ENCODE results near the gene MYO1G.
A peak's percentile ranks its signal among the peaks of the same experiment; 100 is the strongest.

MYO1G gene

DNA sequence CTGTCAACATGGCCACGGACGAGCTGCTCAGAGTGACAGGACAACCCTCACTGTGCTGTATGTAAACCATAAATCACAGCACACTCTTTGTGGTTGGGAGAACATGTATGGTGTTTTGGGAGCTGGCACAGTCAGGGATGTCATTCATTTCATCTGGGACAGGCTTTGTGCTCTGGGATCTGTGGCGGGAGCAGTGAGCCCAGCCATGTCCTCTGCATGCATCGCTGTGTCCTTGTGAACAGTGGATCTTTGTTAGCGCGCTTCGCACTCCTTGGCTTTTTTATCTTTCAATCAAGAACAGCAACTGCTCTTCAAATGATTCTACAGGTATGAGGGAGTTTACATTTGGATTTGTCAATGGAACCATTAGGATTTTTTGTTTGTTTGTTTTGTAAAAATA is 28.3 kb upstream of the MYO1G start:
- no peak overlapping the region for H3K27ac ChIP-seq (ENCODE audit: low read length)
- H3K79me2 ChIP-seq (ENCODE audit: insufficient read depth, low read length) = peaks cover 91% of the 10 kb centered on the region

DNA sequence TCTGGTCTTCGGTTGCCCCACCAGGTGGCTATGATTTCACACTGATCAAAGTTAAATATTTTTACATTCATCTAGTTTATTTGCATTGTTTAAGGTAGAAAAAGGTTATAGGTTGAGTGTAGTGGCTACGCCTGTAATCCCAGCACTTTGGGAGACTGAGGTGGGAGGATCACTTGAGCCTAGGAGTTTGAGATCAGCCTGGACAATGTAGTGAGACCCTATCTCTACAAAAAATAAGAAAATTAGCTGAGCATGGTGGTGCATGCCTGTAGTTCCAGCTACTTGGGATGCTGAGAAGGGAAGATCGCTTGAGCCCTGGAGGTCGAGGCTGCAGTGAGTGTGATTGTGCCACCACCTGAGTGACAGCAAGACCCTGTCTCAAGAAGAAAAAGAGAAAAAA is 25.0 kb upstream of the MYO1G start:
- Histone ChIP-seq H3K9me3 (ENCODE audit: insufficient read depth, low read length, severe bottlenecking) (no peaks in the 10 kb centered on the region), H3K4me3 (ENCODE audit: low read depth in 1 of 2, low read length in 2 of 2) (no peak overlapping the region), H3K9ac (ENCODE audit: low read depth, low read length) (no peak overlapping the region), H3K36me3 (ENCODE audit: insufficient read depth, low read length) (peaks cover 20% of the 10 kb centered on the region), H3K79me2 (ENCODE audit: insufficient read depth, low read length) (peaks cover 81% of the 10 kb centered on the region), H4K20me1 (ENCODE audit: insufficient read depth, low read length) (peaks cover 23% of the 10 kb centered on the region), H3K4me1 (ENCODE audit: insufficient read depth, low read length) (peaks cover 28% of the 10 kb centered on the region), H3K27ac (ENCODE audit: low read length) (no peak overlapping the region), H3K27me3 (ENCODE audit: insufficient read depth, low read length, poor library complexity) (no peaks in the 10 kb centered on the region), H3K4me2 (ENCODE audit: insufficient read depth, low read length) (no peak overlapping the region), H2AFZ (ENCODE audit: low read depth, low read length) (no peak overlapping the region)
- ATAC-seq (ENCODE audit: insufficient read depth, low read depth) (no peak), DNase-seq (no peak)
- TF ChIP-seq, protein P1, sequence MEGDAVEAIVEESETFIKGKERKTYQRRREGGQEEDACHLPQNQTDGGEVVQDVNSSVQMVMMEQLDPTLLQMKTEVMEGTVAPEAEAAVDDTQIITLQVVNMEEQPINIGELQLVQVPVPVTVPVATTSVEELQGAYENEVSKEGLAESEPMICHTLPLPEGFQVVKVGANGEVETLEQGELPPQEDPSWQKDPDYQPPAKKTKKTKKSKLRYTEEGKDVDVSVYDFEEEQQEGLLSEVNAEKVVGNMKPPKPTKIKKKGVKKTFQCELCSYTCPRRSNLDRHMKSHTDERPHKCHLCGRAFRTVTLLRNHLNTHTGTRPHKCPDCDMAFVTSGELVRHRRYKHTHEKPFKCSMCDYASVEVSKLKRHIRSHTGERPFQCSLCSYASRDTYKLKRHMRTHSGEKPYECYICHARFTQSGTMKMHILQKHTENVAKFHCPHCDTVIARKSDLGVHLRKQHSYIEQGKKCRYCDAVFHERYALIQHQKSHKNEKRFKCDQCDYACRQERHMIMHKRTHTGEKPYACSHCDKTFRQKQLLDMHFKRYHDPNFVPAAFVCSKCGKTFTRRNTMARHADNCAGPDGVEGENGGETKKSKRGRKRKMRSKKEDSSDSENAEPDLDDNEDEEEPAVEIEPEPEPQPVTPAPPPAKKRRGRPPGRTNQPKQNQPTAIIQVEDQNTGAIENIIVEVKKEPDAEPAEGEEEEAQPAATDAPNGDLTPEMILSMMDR (IDR thresholded peaks at IDR 0.05; ENCODE audit: borderline replicate concordance, extremely low read depth, low read length, poor library complexity, severe bottlenecking) = no peak
- no peak for TF ChIP-seq EZH2 (IDR thresholded peaks at IDR 0.05; ENCODE audit: borderline replicate concordance, low read depth, low read length, severe bottlenecking)

More for the DNA sequence above, 28.3 kb upstream of the MYO1G start:
- Histone ChIP-seq H4K20me1 (ENCODE audit: insufficient read depth, low read length) (peaks cover 10% of the 10 kb centered on the region), H3K36me3 (ENCODE audit: insufficient read depth, low read length) (peaks cover 20% of the 10 kb centered on the region), H3K4me1 (ENCODE audit: insufficient read depth, low read length) (peaks cover 11% of the 10 kb centered on the region), H3K9me3 (ENCODE audit: insufficient read depth, low read length, severe bottlenecking) (no peaks in the 10 kb centered on the region), H3K4me3 (ENCODE audit: low read depth in 1 of 2, low read length in 2 of 2) (no peak overlapping the region), H2AFZ (ENCODE audit: low read depth, low read length) (no peak overlapping the region), H3K27me3 (ENCODE audit: insufficient read depth, low read length, poor library complexity) (no peaks in the 10 kb centered on the region), H3K4me2 (ENCODE audit: insufficient read depth, low read length) (no peak overlapping the region), H3K9ac (ENCODE audit: low read depth, low read length) (no peak overlapping the region)
- ATAC-seq (ENCODE audit: insufficient read depth, low read depth) = peak; percentile 27; the same call in 1 of the 3 replicates
- no peak for DNase-seq
- TF ChIP-seq, protein P1 (IDR thresholded peaks at IDR 0.05; ENCODE audit: borderline replicate concordance, extremely low read depth, low read length, poor library complexity, severe bottlenecking) = no peak
- TF ChIP-seq EZH2 (IDR thresholded peaks at IDR 0.05; ENCODE audit: borderline replicate concordance, low read depth, low read length, severe bottlenecking) = no peak

DNA sequence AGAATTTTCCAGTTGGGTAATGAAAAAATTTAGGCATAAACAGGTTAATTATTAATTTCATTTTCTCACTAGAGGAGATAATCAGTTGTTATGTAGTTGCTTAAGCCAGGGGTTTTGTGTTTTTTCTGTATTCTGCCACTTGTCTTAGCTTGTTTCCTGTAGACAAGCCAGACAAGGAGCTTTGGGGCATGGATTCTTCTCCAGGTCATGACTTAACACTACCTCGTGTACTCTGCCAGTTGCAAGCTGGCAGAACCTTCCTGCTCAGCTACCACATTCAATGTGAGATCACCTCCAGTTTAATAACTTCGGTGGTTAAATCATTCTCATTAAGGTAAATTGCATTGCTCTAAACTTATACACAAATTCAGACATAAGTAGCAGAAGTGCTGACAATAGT is 23.0 kb upstream of the MYO1G start:
- ATAC-seq (ENCODE audit: insufficient read depth, low read depth) (no peak), DNase-seq (no peak)
- H3K27ac ChIP-seq (ENCODE audit: low read length) = peak overlapping the region; percentile 92; the same call in 1 of the 2 replicates
- H3K27me3 ChIP-seq (ENCODE audit: insufficient read depth, low read length, poor library complexity) = no peaks in the 10 kb centered on the region
- no peak overlapping the region for H2AFZ ChIP-seq (ENCODE audit: low read depth, low read length)
- H3K79me2 ChIP-seq (ENCODE audit: insufficient read depth, low read length) = peaks cover 65% of the 10 kb centered on the region
- no peaks in the 10 kb centered on the region for H3K9me3 ChIP-seq (ENCODE audit: insufficient read depth, low read length, severe bottlenecking)
- H3K4me2 ChIP-seq (ENCODE audit: insufficient read depth, low read length) = peak overlapping the region; percentile 92
- peak overlapping the region; percentile 87; the same call in 1 of the 2 replicates for H3K9ac ChIP-seq (ENCODE audit: low read depth, low read length)
- TF ChIP-seq, protein P1 (IDR thresholded peaks at IDR 0.05; ENCODE audit: borderline replicate concordance, extremely low read depth, low read length, poor library complexity, severe bottlenecking) = no peak
- TF ChIP-seq EZH2 (IDR thresholded peaks at IDR 0.05; ENCODE audit: borderline replicate concordance, low read depth, low read length, severe bottlenecking) = no peak
- peaks cover 23% of the 10 kb centered on the region for H4K20me1 ChIP-seq (ENCODE audit: insufficient read depth, low read length)
- peaks cover 17% of the 10 kb centered on the region for H3K36me3 ChIP-seq (ENCODE audit: insufficient read depth, low read length)
- H3K4me3 ChIP-seq (ENCODE audit: low read depth in 1 of 2, low read length in 2 of 2) = peak overlapping the region in 1 of 2 experiments; percentile 93; a peak in 1 of 4 replicates
- H3K4me1 ChIP-seq (ENCODE audit: insufficient read depth, low read length) = peaks cover 40% of the 10 kb centered on the region

All from DND-41 (cell line).